Bronchial epithelial cell (primary cell): ENCODE results near the gene ZFYVE19. TPM values are rescaled to one million over a fixed set of nuclear protein-coding genes. Genes with fewer than 3 reads are reported as not detected.
A peak's percentile ranks its signal among the peaks of the same experiment; 100 is the strongest.

ENCODE experiments used
- DNase-seq: peaks from one replicate; pipeline ENCODE4 v3.0.0-alpha.2; 2010; ENCODE audit warnings: low read depth
- FAIRE-seq: peaks from 2 replicates; lab custom pipeline; 2011; peaks lifted over from hg19 to GRCh38; lab: Jason Lieb, UNC
- H3K27me3 ChIP-seq: 2 replicates; pipeline ENCODE4 v1.5.1; 2011; ENCODE audit warnings: low read length; ENCODE audit not compliant: control insufficient read depth, insufficient read depth
- H3K36me3 ChIP-seq: 2 replicates; pipeline ENCODE4 v1.5.1; 2011; ENCODE audit warnings: low read length; ENCODE audit not compliant: control insufficient read depth, insufficient read depth
- H3K4me3 ChIP-seq: 2 replicates; pipeline ENCODE4 v1.5.1; 2011; ENCODE audit warnings: mild to moderate bottlenecking, low read depth, low read length, control low read depth
- total RNA-seq: library from RNA; depleted of rRNA; stranded (reverse); fragments of >200 nt; gene quantifications from 2 replicates; pipeline ENCODE4 v1.2.1, GENCODE V29; 2014
- TF ChIP-seq, protein P1 (sequence below): IDR thresholded peaks from 2 replicates; pipeline ENCODE4 v1.5.1; 2011; ENCODE audit warnings: mild to moderate bottlenecking, moderate library complexity, low read length, control low read depth, inconsistent platforms; ENCODE audit not compliant: insufficient read depth, severe bottlenecking

Gene ZFYVE19
- total RNA-seq, 1 donor from 2014 or later = 34.0 TPM

DNA sequence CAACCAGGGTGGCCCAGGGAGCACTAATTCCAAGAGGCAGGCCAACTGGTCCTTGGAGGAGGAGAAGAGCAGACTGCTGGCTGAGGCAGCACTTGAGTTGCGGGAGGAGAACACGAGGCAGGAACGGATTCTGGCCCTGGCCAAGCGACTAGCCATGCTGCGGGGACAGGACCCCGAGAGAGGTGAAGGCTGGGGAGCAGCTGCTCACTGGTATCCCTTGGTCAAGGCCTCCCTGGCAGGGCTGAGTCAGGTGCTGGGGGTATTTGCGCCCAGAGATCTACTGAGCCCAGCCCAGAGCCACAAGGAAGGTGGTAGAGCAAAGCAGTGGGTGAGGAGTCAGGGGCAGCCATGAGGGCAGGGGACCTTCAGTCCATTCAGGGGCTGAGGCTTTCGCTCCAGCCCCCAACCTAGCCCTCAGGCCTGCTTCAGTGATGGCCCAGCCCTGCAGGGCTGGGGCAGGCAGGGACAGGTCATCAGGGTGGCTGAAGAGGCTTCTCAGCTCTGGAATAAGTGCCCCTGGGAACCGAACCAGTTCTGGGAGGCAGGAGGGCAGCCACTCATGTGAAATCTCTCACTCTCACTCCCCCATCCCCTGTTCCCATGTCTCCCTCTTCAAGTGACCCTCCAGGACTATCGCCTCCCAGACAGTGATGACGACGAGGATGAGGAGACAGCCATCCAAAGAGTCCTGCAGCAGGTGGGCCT is 6.0 kb downstream of the ZFYVE19 start:
- FAIRE-seq = no peak
- no peak for DNase-seq
- peaks cover 13% of the 10 kb centered on the region for H3K36me3 ChIP-seq
- H3K4me3 ChIP-seq = no peak overlapping the region
- H3K27me3 ChIP-seq = no peaks in the 10 kb centered on the region
- TF ChIP-seq, protein P1, sequence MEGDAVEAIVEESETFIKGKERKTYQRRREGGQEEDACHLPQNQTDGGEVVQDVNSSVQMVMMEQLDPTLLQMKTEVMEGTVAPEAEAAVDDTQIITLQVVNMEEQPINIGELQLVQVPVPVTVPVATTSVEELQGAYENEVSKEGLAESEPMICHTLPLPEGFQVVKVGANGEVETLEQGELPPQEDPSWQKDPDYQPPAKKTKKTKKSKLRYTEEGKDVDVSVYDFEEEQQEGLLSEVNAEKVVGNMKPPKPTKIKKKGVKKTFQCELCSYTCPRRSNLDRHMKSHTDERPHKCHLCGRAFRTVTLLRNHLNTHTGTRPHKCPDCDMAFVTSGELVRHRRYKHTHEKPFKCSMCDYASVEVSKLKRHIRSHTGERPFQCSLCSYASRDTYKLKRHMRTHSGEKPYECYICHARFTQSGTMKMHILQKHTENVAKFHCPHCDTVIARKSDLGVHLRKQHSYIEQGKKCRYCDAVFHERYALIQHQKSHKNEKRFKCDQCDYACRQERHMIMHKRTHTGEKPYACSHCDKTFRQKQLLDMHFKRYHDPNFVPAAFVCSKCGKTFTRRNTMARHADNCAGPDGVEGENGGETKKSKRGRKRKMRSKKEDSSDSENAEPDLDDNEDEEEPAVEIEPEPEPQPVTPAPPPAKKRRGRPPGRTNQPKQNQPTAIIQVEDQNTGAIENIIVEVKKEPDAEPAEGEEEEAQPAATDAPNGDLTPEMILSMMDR = no peak

DNA sequence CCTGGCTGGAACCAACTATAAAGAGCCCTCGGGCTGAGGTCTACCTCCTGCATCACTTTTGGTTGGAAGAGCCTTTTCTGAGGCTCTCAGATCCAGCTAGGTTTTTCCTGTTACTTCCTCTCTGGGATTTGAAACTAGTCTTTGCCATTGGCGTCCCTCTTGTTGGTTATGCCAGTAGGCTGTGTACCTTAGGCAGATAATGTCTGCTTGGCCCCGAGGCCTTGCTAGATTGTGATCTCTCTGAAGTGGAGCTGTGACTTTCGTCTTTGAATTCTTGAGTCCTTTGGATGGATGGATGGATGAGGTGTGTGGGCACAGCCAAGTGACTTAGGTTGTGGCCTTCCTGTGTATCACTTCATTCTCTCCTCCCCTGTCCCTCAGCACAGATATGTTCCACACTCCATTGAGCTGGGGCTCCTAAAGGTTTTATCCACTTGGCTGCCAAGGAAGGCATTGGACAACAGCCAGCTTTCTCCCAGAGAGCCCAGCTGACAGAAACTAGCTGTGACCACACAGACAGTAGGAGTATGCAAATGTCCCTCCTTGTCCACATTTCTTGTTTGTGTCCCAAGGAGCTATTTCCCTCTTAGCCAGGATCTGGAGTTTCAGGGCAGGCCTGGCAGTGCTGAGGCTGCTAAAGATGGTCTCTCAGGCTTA is 8.3 kb downstream of the ZFYVE19 start:
- no peaks in the 10 kb centered on the region for H3K27me3 ChIP-seq
- no peak for DNase-seq
- peaks cover 13% of the 10 kb centered on the region for H3K36me3 ChIP-seq
- TF ChIP-seq, protein P1 = no peak
- H3K4me3 ChIP-seq = no peak overlapping the region
- no peak for FAIRE-seq

DNA sequence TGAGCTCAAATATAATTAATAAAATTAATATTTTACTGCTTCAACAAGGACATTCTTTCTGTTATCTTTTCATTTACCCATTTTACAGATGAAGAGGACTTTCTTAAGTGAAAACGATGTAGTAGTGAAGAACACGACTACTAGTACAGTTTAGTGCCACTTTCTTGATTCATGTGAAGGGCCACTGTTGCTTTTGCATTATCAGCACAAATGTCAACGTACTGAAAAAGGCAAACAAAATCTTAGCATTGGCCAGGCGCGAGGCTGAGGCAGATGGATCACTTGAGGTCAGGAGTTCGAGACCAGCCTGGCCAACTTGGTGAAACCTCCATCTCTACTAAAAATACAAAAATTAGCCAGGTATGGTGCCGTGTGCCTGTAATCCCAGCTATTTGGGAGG is 12.2 kb downstream of the ZFYVE19 start:
- FAIRE-seq (no peak), DNase-seq (no peak)
- no peaks in the 10 kb centered on the region for H3K27me3 ChIP-seq
- no peak overlapping the region for H3K4me3 ChIP-seq
- peaks cover under 1% of the 10 kb centered on the region for H3K36me3 ChIP-seq
- TF ChIP-seq, protein P1 = no peak

DNA sequence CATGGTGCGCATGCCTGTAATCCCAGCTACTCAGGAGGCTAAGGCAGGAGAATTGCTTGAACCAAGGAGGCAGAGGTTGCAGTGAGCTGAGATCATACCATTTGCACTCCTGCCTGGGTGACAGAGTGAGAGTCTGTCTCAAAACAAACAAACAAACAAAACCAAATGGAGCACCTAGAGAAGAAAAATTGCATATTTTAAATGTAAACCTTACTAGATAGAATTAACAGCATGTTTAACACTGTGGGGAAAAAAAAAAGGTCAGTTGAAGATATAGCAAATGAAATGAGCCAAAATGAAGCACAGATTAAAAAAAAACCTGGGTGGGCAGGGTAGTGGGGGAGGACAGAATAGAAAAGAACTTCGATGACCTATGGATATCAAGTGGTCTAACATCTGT is 14.3 kb downstream of the ZFYVE19 start:
- FAIRE-seq (no peak), DNase-seq (no peak)
- H3K4me3 ChIP-seq = no peak overlapping the region
- H3K27me3 ChIP-seq = no peaks in the 10 kb centered on the region
- TF ChIP-seq, protein P1 = no peak
- no peaks in the 10 kb centered on the region for H3K36me3 ChIP-seq

DNA sequence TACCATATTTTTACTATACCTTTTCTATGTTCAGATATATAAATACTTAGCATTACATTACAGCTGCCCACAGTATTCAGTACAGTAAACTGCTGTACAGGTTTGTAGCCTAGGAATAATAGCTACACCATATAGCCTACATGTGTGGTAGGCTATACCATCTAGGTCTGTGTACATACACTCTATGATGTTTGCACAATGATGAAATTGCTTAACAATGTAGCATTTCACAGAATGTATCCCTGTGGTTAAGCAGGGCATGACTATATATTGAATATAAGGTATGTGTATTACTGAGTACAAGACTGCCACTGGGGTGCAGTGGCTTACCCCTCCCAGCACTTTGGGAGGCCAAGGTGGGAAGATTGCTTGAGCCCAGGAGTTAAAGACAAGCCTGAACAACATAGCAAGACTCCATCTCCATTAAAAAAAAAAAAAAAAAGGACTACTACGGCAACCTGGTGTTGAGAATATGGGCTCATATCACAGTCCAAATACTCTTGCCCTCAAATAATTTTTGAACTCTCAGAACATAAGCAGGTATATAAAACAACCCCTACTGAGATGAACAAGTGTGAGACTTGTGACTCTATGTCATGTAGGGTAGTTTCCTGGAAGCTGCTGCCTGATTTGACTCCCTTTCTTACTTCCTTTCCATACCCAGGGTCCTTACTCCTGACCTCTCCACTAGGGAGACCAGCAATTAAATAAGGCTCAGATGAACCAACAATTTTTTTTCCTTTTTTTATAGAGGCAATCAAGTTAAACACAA is 16.9 kb downstream of the ZFYVE19 start:
- FAIRE-seq (no peak), DNase-seq (peak; percentile 94)
- TF ChIP-seq, protein P1 = no peak
- Histone ChIP-seq H3K27me3 (no peaks in the 10 kb centered on the region), H3K4me3 (no peak overlapping the region), H3K36me3 (no peaks in the 10 kb centered on the region)
